Subcutaneous abdominal adipose tissue (tissue), 5 donors: Measurements from ENCODE around the gene NBEAL2.
A peak's percentile ranks its signal among the peaks of the same experiment; 100 is the strongest.

Source experiments
- H3K27ac ChIP-seq: one replicate; pipeline ENCODE4 v1.7.0; 2013; ENCODE audit warnings: low read depth, mild to moderate bottlenecking, inconsistent platforms, low read length, moderate library complexity
- H3K27me3 ChIP-seq, 5 donors: one replicate each; pipeline ENCODE4 v1.7.0; 2013; ENCODE audit warnings: low read length in 5 of 5, inconsistent platforms in 1 of 5; ENCODE audit not compliant: control insufficient read depth in 5 of 5, insufficient read depth in 4 of 5
- H3K36me3 ChIP-seq, 5 donors: one replicate each; pipeline ENCODE4 v1.7.0; 2013; ENCODE audit warnings: low read length in 5 of 5; ENCODE audit not compliant: control insufficient read depth in 5 of 5, insufficient read depth in 5 of 5
- H3K4me1 ChIP-seq, 5 donors: one replicate each; pipeline ENCODE4 v1.7.0; 2013; ENCODE audit warnings: low read length in 5 of 5, mild to moderate bottlenecking in 3 of 5, moderate library complexity in 1 of 5; ENCODE audit not compliant: control insufficient read depth in 5 of 5, insufficient read depth in 5 of 5
- H3K4me3 ChIP-seq, 5 donors: one replicate each; pipeline ENCODE4 v1.7.0; 2013; ENCODE audit warnings: low read length in 5 of 5, low read depth in 1 of 5
- H3K9ac ChIP-seq, 5 donors: one replicate each; pipeline ENCODE4 v1.7.0; 2013; ENCODE audit warnings: low read length in 5 of 5, mild to moderate bottlenecking in 4 of 5, moderate library complexity in 3 of 5
- H3K9me3 ChIP-seq, 5 donors: one replicate each; pipeline ENCODE4 v1.7.0; 2013; ENCODE audit warnings: low read length in 5 of 5; ENCODE audit not compliant: control insufficient read depth in 5 of 5
- donor health status: healthy.
- donor health status: healthy.
- donor health status: healthy.
- donor health status: healthy.
- donor health status: healthy.

Gene NBEAL2

DNA sequence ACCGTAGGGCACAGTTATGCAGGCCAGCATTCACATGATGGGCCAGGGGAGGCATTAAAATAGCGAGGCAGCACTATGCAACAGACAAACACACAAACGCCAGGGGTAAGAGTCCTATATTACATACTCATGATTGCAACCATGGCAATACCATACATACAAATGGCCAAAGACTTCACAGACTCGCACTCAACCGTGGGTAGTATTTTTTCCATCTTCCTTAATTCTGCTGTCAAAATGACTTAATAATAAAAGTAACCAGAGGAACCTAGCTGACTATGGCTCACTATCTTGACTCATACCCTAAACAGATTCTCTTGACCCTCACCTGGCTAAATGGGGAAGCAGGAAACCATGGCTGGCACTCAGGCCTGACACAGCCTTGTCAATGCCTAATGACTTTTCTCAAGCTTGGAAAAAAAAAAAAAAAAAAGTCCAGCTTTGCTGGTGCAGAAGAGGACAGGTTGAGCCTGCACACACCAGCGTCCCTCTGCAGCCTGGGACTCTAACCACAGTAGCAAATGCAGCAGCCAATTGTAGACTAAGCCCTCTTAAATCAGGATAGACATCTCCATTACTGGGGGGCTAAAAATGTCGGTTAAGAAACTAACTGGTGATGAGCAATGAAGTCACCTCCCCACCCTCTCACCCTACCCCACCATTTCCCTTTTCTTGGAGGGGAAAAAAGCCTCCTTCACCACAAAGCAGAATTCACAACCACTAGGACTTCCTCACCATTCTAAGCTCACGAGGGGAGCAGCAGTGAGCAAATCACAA lies 26.0 kb upstream of the NBEAL2 start:
- Histone ChIP-seq H3K9ac (no peak overlapping the region), H3K27me3 (no peaks in the 10 kb centered on the region), H3K36me3 (peaks cover 0 to under 1% (median 0%) of the 10 kb centered on the region in 5 donors), H3K4me1 (peaks cover 12 to 83% (median 58%) of the 10 kb centered on the region in 5 donors), H3K9me3 (no peaks in the 10 kb centered on the region), H3K4me3 (no peak overlapping the region), H3K27ac (no peak overlapping the region)

DNA sequence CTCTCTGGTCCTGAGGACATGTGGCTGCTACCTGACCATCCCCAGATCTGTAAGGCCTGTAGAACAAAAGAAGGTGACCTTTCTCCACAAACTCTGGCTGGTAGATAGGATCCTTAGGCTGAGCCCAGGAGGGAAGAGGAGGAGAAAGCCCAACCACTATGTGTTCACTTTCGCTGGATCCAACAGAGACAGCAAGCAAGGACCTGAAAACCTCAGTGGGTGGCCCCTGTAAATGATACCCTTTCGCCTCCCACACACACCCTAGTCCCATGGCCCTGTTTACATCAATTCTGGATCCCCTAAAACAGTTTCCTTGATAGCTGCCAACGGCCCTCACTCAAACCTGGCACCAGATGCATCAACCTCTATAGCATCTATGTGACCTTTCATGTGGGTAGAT lies 25.3 kb upstream of the NBEAL2 start:
- H3K36me3 ChIP-seq = peaks cover 0 to 2% (median under 1%) of the 10 kb centered on the region in 5 donors
- H3K27ac ChIP-seq = no peak overlapping the region
- H3K4me1 ChIP-seq = peaks cover 8 to 83% (median 56%) of the 10 kb centered on the region in 5 donors
- H3K9me3 ChIP-seq = no peaks in the 10 kb centered on the region
- H3K9ac ChIP-seq = no peak overlapping the region
- no peak overlapping the region for H3K4me3 ChIP-seq
- H3K27me3 ChIP-seq = no peaks in the 10 kb centered on the region

DNA sequence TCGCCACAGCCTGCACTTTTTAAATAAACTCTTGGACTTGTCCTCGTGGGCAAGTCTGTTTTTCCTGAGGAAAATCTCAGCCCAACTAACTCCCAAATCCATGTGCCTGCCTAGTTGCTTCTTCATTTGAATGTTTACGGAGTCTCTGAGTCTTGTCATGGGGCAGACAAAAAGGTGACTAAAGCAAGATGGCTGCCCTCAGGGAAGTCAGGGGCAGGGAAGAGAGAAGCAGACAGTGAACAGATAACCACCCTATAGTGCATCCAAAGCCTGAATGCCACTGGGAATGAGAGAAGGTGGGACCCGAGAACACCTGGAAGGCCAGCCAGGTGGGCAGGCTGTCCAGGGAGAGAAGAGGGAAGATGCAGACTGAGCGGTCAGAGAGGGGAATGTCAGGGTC lies 24.3 kb upstream of the NBEAL2 start:
- peaks cover 0 to 3% (median 2%) of the 10 kb centered on the region in 5 donors for H3K36me3 ChIP-seq
- no peak overlapping the region for H3K4me3 ChIP-seq
- no peaks in the 10 kb centered on the region for H3K9me3 ChIP-seq
- no peaks in the 10 kb centered on the region for H3K27me3 ChIP-seq
- H3K9ac ChIP-seq = no peak overlapping the region
- H3K4me1 ChIP-seq = peaks cover 9 to 84% (median 56%) of the 10 kb centered on the region in 5 donors
- no peak overlapping the region for H3K27ac ChIP-seq

DNA sequence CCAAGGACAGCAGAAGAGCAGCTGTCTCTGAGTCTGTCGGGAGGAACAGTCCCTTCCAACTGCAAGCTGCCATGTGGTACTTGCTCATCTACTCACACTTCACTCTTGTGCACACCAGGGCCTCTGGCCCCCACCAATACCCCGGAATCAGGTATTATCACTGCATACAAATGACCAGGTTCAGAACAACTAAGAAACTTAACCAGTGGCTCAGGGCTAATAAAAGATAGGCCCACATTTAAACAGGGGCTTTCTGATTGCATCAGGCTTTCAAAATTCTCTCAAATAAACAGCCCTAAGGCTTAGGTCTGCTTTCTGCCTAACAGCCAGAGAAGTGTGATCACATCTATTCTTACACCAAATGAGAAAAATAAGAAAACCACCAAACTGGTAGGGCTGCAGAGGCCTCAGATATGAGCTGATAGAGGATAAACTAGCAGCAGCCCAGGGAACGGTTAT lies 23.6 kb upstream of the NBEAL2 start:
- Histone ChIP-seq H3K27me3 (no peaks in the 10 kb centered on the region), H3K4me3 (no peak overlapping the region), H3K27ac (no peak overlapping the region), H3K9me3 (no peaks in the 10 kb centered on the region), H3K9ac (peak overlapping the region in 1 of 5 donors; percentile 27), H3K4me1 (peaks cover 11 to 84% (median 56%) of the 10 kb centered on the region in 5 donors), H3K36me3 (peaks cover 0 to 3% (median 2%) of the 10 kb centered on the region in 5 donors)

DNA sequence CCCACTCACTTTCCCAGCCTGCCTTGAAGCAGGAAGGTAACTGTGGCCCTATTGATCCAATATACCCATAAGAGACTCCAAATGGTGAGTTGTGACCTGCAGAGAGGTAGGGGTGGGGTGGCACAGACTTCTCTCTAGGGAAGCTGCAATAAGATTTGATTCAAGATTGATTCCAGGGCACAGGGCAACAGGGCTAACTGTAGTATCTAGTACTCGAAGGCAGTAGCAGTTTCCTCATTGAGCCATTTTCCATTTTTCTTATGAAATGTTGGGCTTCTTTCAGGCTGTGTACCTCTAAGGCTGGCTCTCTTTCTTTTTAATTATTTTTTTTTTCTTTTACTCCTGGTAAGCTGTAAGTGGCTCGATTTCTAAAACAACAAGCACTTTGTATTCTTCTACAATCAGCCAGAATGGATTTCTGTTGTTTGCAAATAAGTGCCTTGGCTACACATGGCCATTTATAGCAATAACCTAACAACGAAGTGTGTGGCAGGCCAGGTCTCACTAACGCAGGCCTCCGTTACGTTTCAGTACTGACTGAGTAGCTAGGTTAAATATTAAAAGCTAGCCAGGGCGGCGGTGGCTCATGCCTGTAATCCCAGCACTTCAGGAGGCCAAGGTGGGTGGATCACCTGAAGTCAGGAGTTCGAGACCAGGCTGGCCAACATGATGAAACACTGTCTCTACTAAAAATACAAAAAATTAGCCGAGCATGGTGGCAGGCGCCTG lies 22.2 kb upstream of the NBEAL2 start:
- Histone ChIP-seq H3K9me3 (no peaks in the 10 kb centered on the region), H3K27ac (no peak overlapping the region), H3K27me3 (no peaks in the 10 kb centered on the region), H3K4me1 (peaks cover 11 to 93% (median 57%) of the 10 kb centered on the region in 5 donors), H3K36me3 (peaks cover 0 to 3% (median 2%) of the 10 kb centered on the region in 5 donors), H3K4me3 (no peak overlapping the region), H3K9ac (peak overlapping the region in 1 of 5 donors; percentile 42)

DNA sequence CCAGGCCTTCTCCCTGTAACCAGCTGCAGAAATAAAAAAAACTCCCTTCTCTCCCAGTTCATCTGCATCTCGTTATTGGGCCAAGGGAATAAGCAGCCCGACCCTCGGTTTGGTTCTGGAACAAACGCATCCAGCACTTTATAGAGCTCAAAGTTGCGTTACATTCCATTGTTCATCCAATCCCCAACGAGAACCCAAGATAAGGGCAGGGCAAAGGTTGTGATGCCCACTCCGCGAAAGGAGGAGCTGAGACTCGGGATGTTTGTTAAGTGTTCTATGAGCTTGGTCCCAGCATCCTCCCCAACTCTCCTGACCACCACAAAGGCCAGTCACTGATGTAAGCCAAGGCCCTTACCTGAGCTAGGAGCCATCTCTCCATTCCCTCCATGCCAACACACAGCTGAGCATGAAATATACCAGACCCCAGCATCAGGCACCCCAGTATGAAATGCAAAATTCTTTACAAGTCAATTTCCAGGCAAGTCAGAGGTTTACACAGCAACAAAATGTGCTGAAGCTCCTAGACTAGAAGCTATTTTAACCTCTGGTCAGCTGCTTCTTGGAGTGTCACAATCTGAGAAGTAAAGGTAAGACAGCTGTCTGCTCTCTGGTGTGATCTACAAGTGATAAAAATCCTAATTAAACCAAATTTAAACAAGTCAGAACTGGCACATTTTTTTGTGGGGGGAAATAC lies 20.9 kb upstream of the NBEAL2 start:
- H3K27ac ChIP-seq = no peak overlapping the region
- H3K4me3 ChIP-seq = no peak overlapping the region
- peaks cover 9 to 80% (median 53%) of the 10 kb centered on the region in 5 donors for H3K4me1 ChIP-seq
- H3K36me3 ChIP-seq = peaks cover 0 to 4% (median 3%) of the 10 kb centered on the region in 5 donors
- no peaks in the 10 kb centered on the region for H3K9me3 ChIP-seq
- no peaks in the 10 kb centered on the region for H3K27me3 ChIP-seq
- peak overlapping the region in 1 of 5 donors; percentile 16 for H3K9ac ChIP-seq

DNA sequence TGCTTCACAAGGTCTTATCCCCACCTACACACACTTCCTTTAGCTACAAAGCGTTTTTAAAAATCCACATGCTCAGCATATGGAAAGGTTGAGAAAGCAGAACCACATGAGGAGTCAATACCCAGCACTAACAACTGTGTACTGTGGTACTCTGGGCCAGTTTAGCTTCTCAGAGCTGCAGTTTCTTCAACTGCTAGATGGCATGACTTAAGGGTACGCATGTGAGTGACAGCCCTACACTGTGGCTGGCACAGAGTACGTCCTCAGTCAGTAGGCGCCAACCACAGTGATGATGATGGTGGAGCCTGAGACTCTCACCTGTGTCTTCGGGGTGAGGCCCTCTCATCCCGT lies 20.3 kb upstream of the NBEAL2 start:
- Histone ChIP-seq H3K4me3 (no peak overlapping the region), H3K27ac (no peak overlapping the region), H3K36me3 (peaks cover 0 to 4% (median 3%) of the 10 kb centered on the region in 5 donors), H3K4me1 (peaks cover 9 to 75% (median 48%) of the 10 kb centered on the region in 5 donors), H3K9ac (peak overlapping the region in 1 of 5 donors; percentile 16), H3K9me3 (no peaks in the 10 kb centered on the region), H3K27me3 (no peaks in the 10 kb centered on the region)

DNA sequence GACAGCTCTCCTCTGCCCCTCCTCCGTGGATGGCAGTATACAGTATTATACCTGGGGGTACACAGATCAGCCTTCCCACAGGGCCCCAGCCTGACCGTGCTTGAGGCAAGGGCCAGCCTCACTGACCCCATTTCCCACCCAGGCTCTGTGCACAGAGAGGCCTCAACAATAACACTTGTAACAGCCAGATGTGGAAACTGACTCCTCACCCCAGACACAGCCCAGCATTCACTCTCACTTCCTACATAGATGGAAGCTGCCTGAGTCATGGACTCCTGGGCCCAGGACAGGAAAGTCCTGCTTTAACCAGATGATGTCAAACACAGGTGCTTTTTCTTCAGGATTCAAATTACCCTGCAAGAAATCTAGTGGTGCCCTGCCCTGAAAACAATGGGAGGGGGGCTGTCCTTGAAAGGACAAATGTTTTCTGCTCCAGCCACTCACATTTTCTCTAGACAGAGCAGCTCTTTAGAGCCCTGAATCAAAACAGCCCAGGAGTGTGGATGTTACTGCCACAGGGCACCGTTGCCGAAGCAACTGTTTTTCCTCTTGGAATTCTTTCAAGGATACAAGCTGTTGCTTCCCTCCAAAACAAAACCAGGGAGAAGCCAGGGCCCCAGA lies 19.3 kb upstream of the NBEAL2 start:
- Histone ChIP-seq H3K9ac (peak overlapping the region in 2 of 5 donors; percentile 6 to 45), H3K4me1 (peaks cover 9 to 68% (median 43%) of the 10 kb centered on the region in 5 donors), H3K27ac (peak overlapping the region; percentile 55), H3K4me3 (no peak overlapping the region), H3K27me3 (no peaks in the 10 kb centered on the region), H3K9me3 (no peaks in the 10 kb centered on the region), H3K36me3 (peaks cover 0 to 4% (median 4%) of the 10 kb centered on the region in 5 donors)

DNA sequence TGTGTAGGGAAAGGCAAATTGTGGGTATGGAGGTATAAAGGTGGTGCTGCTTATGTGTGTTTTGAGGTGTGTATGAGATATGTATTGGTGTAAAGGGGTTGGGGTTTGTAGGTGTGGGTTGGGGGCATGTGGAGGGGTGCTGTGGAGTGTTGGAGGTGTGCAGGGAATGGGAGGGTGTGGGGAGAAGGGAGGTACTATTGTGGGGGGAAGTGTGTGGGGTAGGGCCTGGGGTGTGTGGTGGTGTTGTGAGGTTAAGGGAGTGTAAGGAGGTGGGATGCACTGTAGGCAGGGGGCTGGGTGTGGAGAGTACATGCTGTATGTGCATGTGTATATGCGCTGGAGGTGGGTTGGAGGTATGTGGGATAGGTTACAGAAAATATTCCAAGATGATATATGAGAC lies 18.6 kb upstream of the NBEAL2 start:
- Histone ChIP-seq H3K9ac (peak overlapping the region in 2 of 5 donors; percentile 6 to 45), H3K4me1 (peaks cover 7 to 68% (median 45%) of the 10 kb centered on the region in 5 donors), H3K4me3 (no peak overlapping the region)

More for the DNA sequence above, 18.6 kb upstream of the NBEAL2 start:
- H3K27me3 ChIP-seq = no peaks in the 10 kb centered on the region
- H3K27ac ChIP-seq = peak overlapping the region; percentile 55
- H3K9me3 ChIP-seq = no peaks in the 10 kb centered on the region
- H3K36me3 ChIP-seq = peaks cover 4 to 10% (median 7%) of the 10 kb centered on the region in 5 donors
